Vagina (tissue), 2 donors: ENCODE data around the gene GAL. TPM values are rescaled to one million over a fixed set of nuclear protein-coding genes. Genes with fewer than 3 reads are reported as not detected.

ENCODE experiments used
- DNase-seq, 2 donors: peaks; one replicate each; pipeline ENCODE4 v3.0.0-alpha.2; 2017; ENCODE audit errors: extremely low spot score in 2 of 2
- H3K27ac ChIP-seq: fragments of 200-600 bp; sonication (generic); one replicate; pipeline ENCODE4 v1.5.1; 2019
- H3K27me3 ChIP-seq: fragments of 200-600 bp; sonication (generic); one replicate; pipeline ENCODE4 v1.5.1; 2019
- H3K36me3 ChIP-seq, 2 donors: fragments of 200-600 bp; sonication (generic); one replicate each; pipeline ENCODE4 v1.5.1; 2017 to 2019
- H3K4me1 ChIP-seq: fragments of 200-600 bp; sonication (generic); one replicate; pipeline ENCODE4 v1.5.1; 2019
- H3K4me3 ChIP-seq, 2 donors: fragments of 200-600 bp; sonication (generic); 1 replicate in 1 of 2; 2 replicates in 1 of 2; pipeline ENCODE4 v1.5.1; 2016 to 2019
- H3K9me3 ChIP-seq: fragments of 200-600 bp; sonication (generic); one replicate; pipeline ENCODE4 v1.5.1; 2019
- POLR2A ChIP-seq, 2 donors: fragments of 450-650 bp; IDR thresholded peaks; one replicate each; pipeline ENCODE4 v1.6.1; 2017; ENCODE audit warnings: antibody characterized with exemption in 2 of 2, mild to moderate bottlenecking in 2 of 2, moderate library complexity in 2 of 2
- POLR2AphosphoS5 ChIP-seq, 2 donors: sonication (generic); formaldehyde crosslinking; IDR thresholded peaks; one replicate each; pipeline ENCODE4 v1.9.0; 2017; ENCODE audit warnings: antibody characterized with exemption in 2 of 2, mild to moderate bottlenecking in 2 of 2, low read depth in 1 of 2; ENCODE audit not compliant: insufficient read depth in 1 of 2
- intact Hi-C: fragments of 100-400 bp; cut with DNase I; formaldehyde crosslinking; loops from one replicate; pipeline ENCODE4 v1.15.1; 2023
- total RNA-seq: library from RNA; depleted of rRNA; stranded (reverse); fragments of >200 nt; gene quantifications from one replicate; pipeline ENCODE4 v1.2.3, GENCODE V29; 2016
- TF ChIP-seq, protein P1 (sequence below), 3 experiments: fragments of 450-650 bp in 2 of 3; fragments of 200-600 bp in 1 of 3; sonication (generic) in 1 of 3; IDR thresholded peaks; one replicate each; pipeline ENCODE4 v1.5.1; 2017 to 2019; ENCODE audit warnings: antibody characterized with exemption in 3 of 3, mild to moderate bottlenecking in 2 of 3, moderate library complexity in 2 of 3

GAL gene
- total RNA-seq, 1 donor from 2014 or later = 15.7 TPM

DNA sequence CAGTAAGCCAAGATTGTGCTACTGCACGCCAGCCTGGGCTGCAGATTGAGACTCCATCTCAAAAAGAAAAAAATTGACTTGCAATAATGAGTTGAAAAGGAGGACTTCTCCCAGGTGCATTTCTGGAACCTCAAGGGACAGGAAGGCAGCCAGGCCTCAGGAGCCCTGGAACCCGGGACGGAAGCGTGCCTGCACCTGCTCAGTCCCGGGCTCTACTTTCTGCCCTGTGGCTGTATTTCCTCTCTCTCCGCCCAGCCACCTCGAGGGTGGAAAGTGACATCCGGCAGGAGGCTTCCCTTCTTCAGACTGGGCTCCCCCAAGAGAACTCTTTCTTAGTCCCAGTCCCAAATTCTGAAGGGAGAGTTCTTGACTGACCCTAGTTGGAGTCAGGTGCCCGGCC is 20.2 kb upstream of the GAL start:
- intact Hi-C loops = no loop called here
- no peak for DNase-seq
- no peak overlapping the region for H3K4me3 ChIP-seq
- no peak overlapping the region for H3K27ac ChIP-seq
- H3K36me3 ChIP-seq = no peaks in the 10 kb centered on the region
- H3K9me3 ChIP-seq = no peaks in the 10 kb centered on the region
- no peak for TF ChIP-seq POLR2AphosphoS5 (IDR thresholded peaks at IDR 0.05; ENCODE audit: insufficient read depth in 1 of 2, low read depth in 1 of 2)
- TF ChIP-seq POLR2A (IDR thresholded peaks at IDR 0.05) = no peak
- TF ChIP-seq, protein P1, sequence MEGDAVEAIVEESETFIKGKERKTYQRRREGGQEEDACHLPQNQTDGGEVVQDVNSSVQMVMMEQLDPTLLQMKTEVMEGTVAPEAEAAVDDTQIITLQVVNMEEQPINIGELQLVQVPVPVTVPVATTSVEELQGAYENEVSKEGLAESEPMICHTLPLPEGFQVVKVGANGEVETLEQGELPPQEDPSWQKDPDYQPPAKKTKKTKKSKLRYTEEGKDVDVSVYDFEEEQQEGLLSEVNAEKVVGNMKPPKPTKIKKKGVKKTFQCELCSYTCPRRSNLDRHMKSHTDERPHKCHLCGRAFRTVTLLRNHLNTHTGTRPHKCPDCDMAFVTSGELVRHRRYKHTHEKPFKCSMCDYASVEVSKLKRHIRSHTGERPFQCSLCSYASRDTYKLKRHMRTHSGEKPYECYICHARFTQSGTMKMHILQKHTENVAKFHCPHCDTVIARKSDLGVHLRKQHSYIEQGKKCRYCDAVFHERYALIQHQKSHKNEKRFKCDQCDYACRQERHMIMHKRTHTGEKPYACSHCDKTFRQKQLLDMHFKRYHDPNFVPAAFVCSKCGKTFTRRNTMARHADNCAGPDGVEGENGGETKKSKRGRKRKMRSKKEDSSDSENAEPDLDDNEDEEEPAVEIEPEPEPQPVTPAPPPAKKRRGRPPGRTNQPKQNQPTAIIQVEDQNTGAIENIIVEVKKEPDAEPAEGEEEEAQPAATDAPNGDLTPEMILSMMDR (IDR thresholded peaks at IDR 0.05) = no peak
- H3K27me3 ChIP-seq = no peaks in the 10 kb centered on the region
- peaks cover 8% of the 10 kb centered on the region for H3K4me1 ChIP-seq

DNA sequence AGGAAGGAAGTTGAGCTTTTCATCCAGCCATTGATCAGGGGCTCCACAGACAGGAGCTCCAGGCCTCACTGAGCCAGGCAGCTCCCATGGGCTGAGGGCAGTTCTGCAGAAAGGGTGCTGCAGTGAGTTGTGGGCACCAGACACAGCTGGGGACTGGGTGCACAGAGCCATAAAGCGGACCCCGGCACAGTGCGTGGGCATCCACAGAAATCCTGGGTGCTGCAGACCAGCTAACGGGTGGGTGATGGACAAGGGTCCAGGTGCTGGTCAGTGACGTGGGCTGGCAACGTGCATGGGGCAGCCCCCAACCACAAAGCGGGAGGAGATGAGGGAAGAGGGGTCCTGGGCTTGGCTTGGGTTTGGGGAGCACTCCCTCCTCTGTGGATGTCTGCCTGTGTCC is 19.4 kb upstream of the GAL start:
- no peaks in the 10 kb centered on the region for H3K36me3 ChIP-seq
- H3K4me3 ChIP-seq = no peak overlapping the region
- TF ChIP-seq POLR2AphosphoS5 (IDR thresholded peaks at IDR 0.05; ENCODE audit: insufficient read depth in 1 of 2, low read depth in 1 of 2) (no peak), POLR2A (IDR thresholded peaks at IDR 0.05) (no peak)
- TF ChIP-seq, protein P1 (IDR thresholded peaks at IDR 0.05) = no peak
- H3K9me3 ChIP-seq = no peaks in the 10 kb centered on the region
- H3K4me1 ChIP-seq = no peaks in the 10 kb centered on the region
- H3K27me3 ChIP-seq = no peaks in the 10 kb centered on the region
- no peak overlapping the region for H3K27ac ChIP-seq
- intact Hi-C loops = no loop called here
- DNase-seq = no peak

- no peaks in the 10 kb centered on the region for H3K4me1 ChIP-seq
- no peaks in the 10 kb centered on the region for H3K27me3 ChIP-seq
- H3K36me3 ChIP-seq = no peaks in the 10 kb centered on the region
- no peak overlapping the region for H3K4me3 ChIP-seq
- intact Hi-C loops = no loop called here
- H3K9me3 ChIP-seq = no peaks in the 10 kb centered on the region
- TF ChIP-seq POLR2AphosphoS5 (IDR thresholded peaks at IDR 0.05; ENCODE audit: insufficient read depth in 1 of 2, low read depth in 1 of 2) (no peak), POLR2A (IDR thresholded peaks at IDR 0.05) (no peak)
- TF ChIP-seq, protein P1 (IDR thresholded peaks at IDR 0.05) = no peak
- DNase-seq = no peak
- H3K27ac ChIP-seq = no peak overlapping the region
Measured at GRCh38 chr11:68665436-68665835, 18.9 kb upstream of the GAL start.

DNA sequence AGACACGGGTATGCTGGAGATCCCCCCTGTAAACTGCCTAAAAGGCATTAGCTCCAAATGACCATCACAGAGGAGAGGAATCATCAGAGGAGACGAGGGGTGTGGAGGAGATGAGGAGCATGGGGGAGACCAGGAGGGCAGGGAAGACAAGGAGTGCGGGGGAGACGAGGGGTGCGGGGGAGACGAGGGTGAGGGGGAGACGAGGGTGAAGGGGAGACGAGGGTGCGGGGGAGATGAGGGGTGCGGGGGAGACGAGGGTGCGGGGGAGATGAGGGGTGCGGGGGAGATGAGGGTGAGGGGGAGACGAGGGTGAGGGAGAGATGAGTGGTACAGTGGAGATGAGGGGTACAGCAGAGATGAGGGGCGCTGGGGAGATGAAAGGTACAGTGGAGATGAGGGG is 17.5 kb upstream of the GAL start:
- intact Hi-C loops = no loop called here
- DNase-seq = peak in 1 of 2 donors; percentile 96

More for the DNA sequence above, 17.5 kb upstream of the GAL start:
- TF ChIP-seq, protein P1 (IDR thresholded peaks at IDR 0.05) = no peak
- TF ChIP-seq POLR2A (IDR thresholded peaks at IDR 0.05) = no peak
- TF ChIP-seq POLR2AphosphoS5 (IDR thresholded peaks at IDR 0.05; ENCODE audit: insufficient read depth in 1 of 2, low read depth in 1 of 2) = no peak
- H3K36me3 ChIP-seq = no peaks in the 10 kb centered on the region
- no peaks in the 10 kb centered on the region for H3K9me3 ChIP-seq
- H3K27me3 ChIP-seq = no peaks in the 10 kb centered on the region
- H3K4me3 ChIP-seq = no peak overlapping the region
- H3K27ac ChIP-seq = no peak overlapping the region
- H3K4me1 ChIP-seq = no peaks in the 10 kb centered on the region
